Measurements from ENCODE around the gene KASH5.
A peak's percentile ranks its signal among the peaks of the same experiment; 100 is the strongest.
"Not testable (repeated sequence)": the region's sequence is repeated elsewhere in the genome, so short reads cannot be mapped to it uniquely, and the experiment has no call there.

The KASH5 gene

GRCh38 chr19:49439836-49440235 lies 51.8 kb downstream of the KASH5 start:
- DNase-seq: no peak

- no peak for DNase-seq
These were observed 52.6 kb downstream of the KASH5 start for GRCh38 chr19:49440439-49441209.

DNA sequence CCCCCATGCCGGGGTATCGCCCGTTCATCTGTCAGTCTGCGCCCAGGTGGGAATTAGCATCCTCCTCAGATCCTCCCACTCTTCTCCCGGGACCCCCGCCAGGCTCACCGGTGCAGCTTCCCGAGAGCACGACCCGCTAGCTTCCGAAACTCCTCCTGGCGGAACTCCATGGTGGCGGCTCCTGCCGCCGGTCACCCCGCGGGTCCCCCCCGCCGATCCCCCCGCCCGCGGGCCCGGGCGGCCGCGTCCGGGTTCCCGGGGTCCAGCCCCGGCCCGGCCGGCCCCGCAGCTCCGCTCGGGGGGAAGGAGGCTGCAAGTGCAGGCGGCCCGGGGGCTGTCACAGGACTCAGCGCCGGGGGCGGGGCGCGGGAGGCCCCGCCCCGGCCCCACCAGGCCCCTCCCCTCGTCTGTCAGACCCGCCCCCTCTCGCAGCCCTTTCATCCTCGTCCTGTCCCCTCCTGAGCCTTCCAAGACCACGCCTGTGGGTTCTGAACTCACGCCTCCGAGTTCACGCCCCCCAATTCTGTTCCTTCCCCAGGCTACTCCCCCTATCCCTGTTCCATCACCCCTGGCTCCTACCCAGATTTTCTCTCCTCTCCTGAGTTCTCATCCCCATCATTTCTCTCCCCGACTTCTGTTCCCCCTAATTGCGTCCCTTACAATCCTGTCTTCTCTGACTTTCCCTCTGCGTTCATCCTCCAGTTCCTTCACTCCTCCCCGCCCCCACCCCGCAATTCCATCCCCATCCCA lies 53.3 kb downstream of the KASH5 start, which contains the start of gene SLC17A7:
Gene SLC17A7, minus strand, starts transcription at position 318 of the 750 bp plus-strand sequence. Its CDS starts 148 bp downstream, at position 170.
- no peak for DNase-seq

DNA sequence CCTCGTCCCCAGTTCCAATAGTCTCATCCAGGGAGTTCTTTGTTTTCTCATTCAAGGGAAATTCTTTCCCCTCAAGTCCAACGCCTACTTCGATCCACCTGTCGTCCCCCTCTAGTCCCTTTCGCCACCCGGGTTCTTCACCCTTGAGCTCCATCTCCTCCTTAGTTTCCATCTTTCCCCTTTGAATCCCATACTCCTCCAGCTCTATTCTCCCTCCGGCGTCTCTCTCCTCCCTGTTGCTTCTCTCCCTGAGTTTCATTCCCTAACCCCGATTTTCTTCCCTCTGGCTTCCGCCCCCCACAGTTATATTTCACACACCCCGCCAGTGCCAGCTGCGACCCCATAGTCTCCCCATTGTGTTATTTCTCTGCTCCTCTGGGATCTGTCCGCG lies 53.9 kb downstream of the KASH5 start:
- no peak for DNase-seq

- no peak for DNase-seq
These were observed 54.3 kb downstream of the KASH5 start for GRCh38 chr19:49442354-49442753.

DNA sequence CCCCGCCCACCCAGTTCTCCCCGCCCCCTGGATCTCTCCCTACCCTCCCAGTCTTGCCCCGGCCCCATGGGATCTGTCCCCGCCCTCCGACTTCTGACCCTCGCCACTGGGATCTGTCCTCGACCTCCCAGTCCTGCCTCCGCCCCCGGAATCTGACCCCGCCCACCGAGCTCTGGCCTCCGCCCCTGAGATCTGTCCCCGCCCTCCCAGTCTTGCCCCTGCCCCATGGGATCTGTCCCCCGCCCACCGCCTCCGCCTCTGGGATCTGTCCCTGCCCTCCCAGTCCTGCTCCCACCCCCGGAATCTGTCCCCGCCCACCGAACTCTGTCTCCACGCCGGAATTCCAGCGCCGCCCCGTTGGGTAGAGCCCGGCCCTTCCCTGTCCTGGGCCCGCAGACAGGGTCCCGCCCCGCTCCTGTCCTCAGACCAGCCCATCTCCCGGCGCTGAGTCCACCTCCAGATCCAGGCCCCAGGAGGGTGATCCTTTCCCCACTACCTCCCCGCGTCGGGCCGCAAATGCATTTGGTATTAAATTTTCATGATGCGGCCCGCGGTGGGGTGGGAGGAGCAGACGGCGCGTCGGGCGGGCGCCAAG lies 54.8 kb downstream of the KASH5 start:
- DNase-seq: peak; percentile 87

GRCh38 chr19:49443366-49444099 lies 55.5 kb downstream of the KASH5 start:
- peak; percentile 94 for DNase-seq

DNA sequence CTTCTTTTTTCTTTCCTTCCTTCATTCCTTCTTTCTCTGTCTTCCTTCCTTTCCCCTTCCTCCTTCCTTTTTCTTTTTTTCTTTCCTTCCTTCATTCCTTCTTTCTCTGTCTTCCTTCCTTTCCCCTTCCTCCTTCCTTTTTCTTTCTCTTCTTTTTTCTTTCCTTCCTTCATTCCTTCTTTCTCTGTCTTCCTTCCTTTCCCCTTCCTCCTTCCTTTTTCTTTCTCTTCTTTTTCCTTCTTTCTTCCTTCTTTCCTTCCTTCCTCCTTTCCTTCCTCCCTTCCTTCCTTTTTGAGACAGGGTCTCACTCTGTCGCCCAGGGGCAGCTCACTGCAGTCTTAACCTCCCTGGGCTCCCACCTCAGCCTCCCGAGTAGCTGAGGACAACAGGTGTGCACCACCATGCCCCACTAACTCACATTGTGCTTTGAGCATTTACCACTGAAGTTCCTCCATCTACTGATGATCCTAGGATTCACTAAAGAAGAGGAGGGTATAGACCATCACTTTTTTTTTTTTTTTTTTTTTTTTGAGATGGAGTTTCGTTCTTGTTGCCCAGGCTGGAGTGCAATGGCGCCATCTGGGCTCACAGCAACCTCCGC lies 56.2 kb downstream of the KASH5 start:
- not testable (repeated sequence) for DNase-seq

DNA sequence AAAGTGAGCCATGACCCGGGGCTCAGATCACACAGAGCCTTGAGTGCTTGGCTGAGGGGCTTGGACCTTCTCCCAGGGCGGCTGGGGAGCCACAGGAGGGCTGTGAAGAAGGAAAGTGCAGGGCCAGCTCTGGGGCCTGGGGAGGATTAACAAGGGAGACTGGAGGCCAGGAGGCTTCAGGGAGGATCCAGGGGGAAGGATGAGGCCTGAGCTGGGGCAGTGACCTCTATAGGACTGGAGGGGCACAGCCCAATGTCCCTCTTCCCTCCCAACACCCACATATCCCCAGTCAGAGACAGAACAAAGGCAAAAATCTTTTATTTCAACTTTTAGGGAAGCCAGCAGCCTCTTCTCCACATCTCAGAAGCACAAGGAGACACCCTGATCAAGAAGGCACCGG lies 57.9 kb downstream of the KASH5 start:
- no peak for DNase-seq

GRCh38 chr19:49447485-49448431 lies 59.7 kb downstream of the KASH5 start:
- DNase-seq: peak; percentile 47

DNA sequence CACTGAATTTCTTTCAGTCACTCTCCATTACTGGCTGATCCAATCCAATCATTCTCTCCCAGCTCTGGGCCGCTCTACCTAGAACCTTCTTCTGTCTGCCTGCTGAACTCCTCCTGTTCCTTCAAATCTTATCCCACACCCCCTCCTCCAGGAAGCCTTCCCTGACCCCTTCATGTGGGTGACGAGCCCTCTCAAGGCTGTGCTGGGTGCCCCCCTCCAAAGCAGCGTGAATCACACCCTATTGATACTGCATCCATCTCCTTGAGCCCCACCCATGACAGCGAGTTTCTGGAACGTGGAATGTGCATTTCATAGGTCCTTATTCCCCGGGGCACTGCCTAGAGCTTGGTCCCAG lies 60.4 kb downstream of the KASH5 start:
- DNase-seq: no peak

GRCh38 chr19:49450405-49450804 lies 62.4 kb downstream of the KASH5 start:
- DNase-seq: no peak

DNA sequence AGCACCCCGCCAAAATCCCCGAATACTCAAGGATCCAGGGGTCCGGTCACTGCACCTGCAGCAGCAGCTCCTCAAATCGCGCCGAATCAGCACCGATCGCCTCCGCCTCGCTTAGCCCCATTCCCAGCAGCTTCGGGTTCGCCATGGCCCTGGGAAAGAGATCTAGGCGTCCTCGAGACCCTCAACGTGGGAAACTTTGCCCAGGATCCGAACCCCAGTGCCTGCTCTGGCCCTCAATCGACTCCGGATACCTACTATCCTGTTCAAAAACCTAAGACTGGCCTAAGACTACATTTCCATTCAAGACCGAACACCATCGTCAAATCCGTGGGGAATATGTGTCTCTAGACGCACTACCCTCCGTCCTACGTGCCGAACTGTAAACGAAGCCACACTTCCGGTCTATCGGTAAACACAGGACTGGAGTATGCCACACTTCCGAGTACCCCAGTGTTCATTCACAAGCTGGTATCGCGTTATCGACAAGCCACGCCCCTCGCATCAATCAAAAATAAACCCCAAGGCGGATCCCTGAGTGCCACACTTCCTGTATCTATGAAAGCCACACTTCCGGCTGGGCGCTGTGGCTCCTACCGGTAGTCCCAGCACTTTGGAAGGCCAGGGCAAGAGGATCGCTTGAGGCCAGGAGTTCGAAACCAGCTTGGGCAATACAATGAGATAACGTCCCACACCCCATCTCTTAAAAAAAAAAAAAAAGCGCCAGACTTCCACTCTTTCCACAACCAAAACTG lies 63.6 kb downstream of the KASH5 start, which contains the start of gene PIH1D1:
Gene PIH1D1, minus strand, starts transcription at position 385 of the 752 bp plus-strand sequence. Its CDS starts 240 bp downstream, at position 145.
- peak; percentile 100 for DNase-seq

DNA sequence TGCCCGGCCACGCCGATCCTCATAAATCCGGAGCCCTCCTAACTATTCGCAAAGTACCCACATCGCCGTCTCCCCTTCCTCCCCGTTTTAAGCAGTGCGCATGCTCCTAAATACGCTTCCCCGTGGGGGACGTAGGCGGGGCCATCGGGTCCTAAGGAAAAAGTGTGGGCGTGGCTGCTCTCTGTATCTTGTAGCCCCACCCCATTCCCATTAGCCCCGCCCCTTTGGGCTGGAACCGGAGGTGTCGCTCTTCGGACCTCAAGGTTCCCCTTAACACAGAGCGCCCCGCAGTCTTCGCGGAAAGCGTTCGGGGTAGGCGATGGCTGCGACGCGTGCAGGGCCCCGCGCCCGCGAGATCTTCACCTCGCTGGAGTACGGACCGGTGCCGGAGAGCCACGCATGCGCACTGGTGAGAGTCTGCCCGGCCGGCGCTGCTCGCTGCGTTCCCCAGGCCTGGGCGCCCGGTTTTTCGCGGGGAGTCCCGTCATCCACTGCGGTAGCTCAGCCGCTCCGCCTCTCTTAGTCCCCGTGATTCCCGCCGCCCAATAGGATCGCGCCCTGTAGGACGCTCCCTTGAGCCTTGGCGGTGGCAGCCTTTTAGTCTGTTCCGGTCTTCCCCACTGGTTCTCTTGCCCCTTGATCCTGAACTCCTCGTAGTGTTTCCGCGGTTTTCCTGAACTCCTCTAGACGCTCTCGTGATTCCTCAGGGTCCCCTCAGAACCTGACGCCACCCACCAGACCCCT lies 65.1 kb downstream of the KASH5 start, which contains the start of gene ALDH16A1:
Gene ALDH16A1, plus strand, starts transcription at position 213 of the 744 bp plus-strand sequence. Its CDS starts 107 bp downstream, at position 320.
- DNase-seq: peak; percentile 98

GRCh38 chr19:49453757-49454240 lies 65.8 kb downstream of the KASH5 start:
- DNase-seq: no peak

DNA sequence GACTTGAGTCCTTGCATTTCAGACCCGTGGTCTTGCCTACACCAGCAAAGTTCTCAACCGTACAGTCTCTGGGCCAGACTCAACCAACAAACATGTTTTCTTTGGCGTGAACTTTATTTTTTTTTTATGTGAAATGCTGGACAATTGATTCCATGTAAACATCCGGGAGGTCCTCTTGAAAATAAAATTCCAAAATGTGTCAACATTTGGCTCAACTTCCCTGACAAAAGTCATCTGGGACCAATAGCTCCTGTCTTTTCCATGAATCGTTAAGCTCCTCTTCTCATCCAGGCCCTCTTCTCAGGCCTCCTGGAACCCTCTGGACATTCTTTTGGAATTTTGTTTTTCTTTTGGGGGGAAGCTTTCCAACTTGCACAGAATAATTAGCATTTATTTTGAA lies 67.7 kb downstream of the KASH5 start:
- no peak for DNase-seq

GRCh38 chr19:49456326-49456725 lies 68.3 kb downstream of the KASH5 start:
- DNase-seq: no peak

GRCh38 chr19:49458567-49458903 lies 70.5 kb downstream of the KASH5 start:
- DNase-seq: no peak

- DNase-seq: no peak
These were observed 71.3 kb downstream of the KASH5 start for GRCh38 chr19:49459388-49459787.

- DNase-seq: not testable (repeated sequence)
These were observed 73.1 kb downstream of the KASH5 start for GRCh38 chr19:49461130-49461529.
